Activated CD4-positive, alpha-beta memory T cell treated with anti-CD3 and anti-CD28 coated beads for 36 hours (primary cell): ENCODE data around the gene PLA2G4E. TPM values are rescaled to one million over a fixed set of nuclear protein-coding genes. Genes with fewer than 3 reads are reported as not detected.

Experiments
- CTCF ChIA-PET: fragments of 350-600 bp; sonication (Branson Sonifier 250); formaldehyde crosslinking; loops from one replicate; lab custom pipeline; 2021; ENCODE audit warnings: antibody characterized with exemption, inconsistent platforms; lab: Charles Lee
- POLR2A ChIA-PET: fragments of 350-600 bp; sonication (Branson Sonifier 250); formaldehyde crosslinking; loops from one replicate; lab custom pipeline; 2021; ENCODE audit warnings: antibody characterized with exemption; lab: Charles Lee
- DNase-seq: peaks from one replicate; pipeline ENCODE4 v3.0.0-alpha.2; 2020
- H3K27ac Mint-ChIP-seq: one replicate; pipeline ENCODE4 v1.8.0; 2021; ENCODE audit warnings: mixed read lengths
- H3K27me3 Mint-ChIP-seq: one replicate; pipeline ENCODE4 v1.8.0; 2021; ENCODE audit warnings: mixed read lengths
- H3K36me3 Mint-ChIP-seq: one replicate; pipeline ENCODE4 v1.8.0; 2021; ENCODE audit warnings: mixed read lengths
- H3K4me1 Mint-ChIP-seq: one replicate; pipeline ENCODE4 v1.8.0; 2021; ENCODE audit warnings: low read depth, mixed read lengths
- H3K4me3 Mint-ChIP-seq: one replicate; pipeline ENCODE4 v1.8.0; 2021; ENCODE audit warnings: mild to moderate bottlenecking, mixed read lengths
- H3K9me3 Mint-ChIP-seq: one replicate; pipeline ENCODE4 v1.8.0; 2021; ENCODE audit warnings: mixed read lengths
- intact Hi-C: fragments of 100-400 bp; cut with micrococcal nuclease; formaldehyde crosslinking; loops from one replicate; pipeline ENCODE4 v1.15.1; 2023
- total RNA-seq, 2 experiments: library from RNA; stranded (reverse); gene quantifications; one replicate each; pipeline ENCODE4 v1.2.3, GENCODE V29; 2021

The PLA2G4E gene
- total RNA-seq, 2 experiments from 2014 or later = not detected

GRCh38 chr15:42062284-42062806, 41.5 kb upstream of the PLA2G4E start:
- H3K4me1 Mint-ChIP-seq = peaks cover 6% of the 10 kb centered on the region
- no peak overlapping the region for H3K27ac Mint-ChIP-seq
- intact Hi-C loops = no loop called here
- ChIA-PET POLR2A (no interaction called here), CTCF (interaction anchor here (0.6 to 7.8 kb wide), 7 partner anchors 10 to 91 kb away, joined by 3 to 126 read pairs (median 4); no protein-coding TSS in a partner anchor)
- peaks cover 5% of the 10 kb centered on the region for H3K36me3 Mint-ChIP-seq
- H3K9me3 Mint-ChIP-seq = peaks cover 6% of the 10 kb centered on the region
- H3K27me3 Mint-ChIP-seq = peaks cover 19% of the 10 kb centered on the region
- DNase-seq = no peak
- no peak overlapping the region for H3K4me3 Mint-ChIP-seq

GRCh38 chr15:42060797-42061196, 40.0 kb upstream of the PLA2G4E start:
- Mint-ChIP-seq H3K36me3 (no peaks in the 10 kb centered on the region), H3K27me3 (peaks cover 23% of the 10 kb centered on the region), H3K27ac (no peak overlapping the region), H3K9me3 (no peaks in the 10 kb centered on the region), H3K4me1 (peaks cover 13% of the 10 kb centered on the region), H3K4me3 (no peak overlapping the region)
- intact Hi-C loops = no loop called here
- no peak for DNase-seq
- POLR2A ChIA-PET = no interaction called here
- CTCF ChIA-PET = interaction anchor here (0.6 to 7.8 kb wide), 8 partner anchors 9 to 210 kb away, joined by 3 to 126 read pairs (median 6); no protein-coding TSS in a partner anchor

GRCh38 chr15:42060477-42060763, 39.6 kb upstream of the PLA2G4E start:
- ChIA-PET CTCF (interaction anchor here (0.6 to 7.8 kb wide), 7 partner anchors 9 to 210 kb away, joined by 3 to 126 read pairs (median 9); no protein-coding TSS in a partner anchor), POLR2A (no interaction called here)
- Mint-ChIP-seq H3K27me3 (peaks cover 23% of the 10 kb centered on the region), H3K9me3 (no peaks in the 10 kb centered on the region), H3K4me3 (no peak overlapping the region), H3K27ac (no peak overlapping the region), H3K36me3 (no peaks in the 10 kb centered on the region), H3K4me1 (peaks cover 13% of the 10 kb centered on the region)
- intact Hi-C loops = no loop called here
- DNase-seq = no peak

GRCh38 chr15:42059661-42060476, 39.0 kb upstream of the PLA2G4E start:
- no peak overlapping the region for H3K27ac Mint-ChIP-seq
- H3K9me3 Mint-ChIP-seq = no peaks in the 10 kb centered on the region
- peak; percentile 80 for DNase-seq
- H3K36me3 Mint-ChIP-seq = no peaks in the 10 kb centered on the region
- POLR2A ChIA-PET = no interaction called here
- intact Hi-C loops = loop anchor here (1.0 kb wide), 2 partner anchors 71 to 286 kb away; partner anchors contain the start of gene MAPKBP1
- no peak overlapping the region for H3K4me3 Mint-ChIP-seq
- CTCF ChIA-PET = interaction anchor here (0.6 to 7.8 kb wide), 10 partner anchors 8 to 89 kb away, joined by 3 to 126 read pairs (median 6); no protein-coding TSS in a partner anchor
- peaks cover 13% of the 10 kb centered on the region for H3K4me1 Mint-ChIP-seq
- H3K27me3 Mint-ChIP-seq = peaks cover 23% of the 10 kb centered on the region

- ChIA-PET CTCF (interaction anchor here (1.0 to 7.8 kb wide), 6 partner anchors 8 to 71 kb away, joined by 3 to 126 read pairs (median 6); no protein-coding TSS in a partner anchor), POLR2A (no interaction called here)
- H3K36me3 Mint-ChIP-seq = no peaks in the 10 kb centered on the region
- no peak overlapping the region for H3K4me3 Mint-ChIP-seq
- H3K4me1 Mint-ChIP-seq = peaks cover 13% of the 10 kb centered on the region
- no peak overlapping the region for H3K27ac Mint-ChIP-seq
- intact Hi-C loops = loop anchor here (1.0 kb wide), 2 partner anchors 69 to 284 kb away; partner anchors contain the start of gene MAPKBP1
- no peaks in the 10 kb centered on the region for H3K9me3 Mint-ChIP-seq
- DNase-seq = no peak
- H3K27me3 Mint-ChIP-seq = peaks cover 19% of the 10 kb centered on the region
Measured at GRCh38 chr15:42058791-42059190, 37.9 kb upstream of the PLA2G4E start.

- ChIA-PET CTCF (interaction anchor here (0.6 to 8.1 kb wide), 25 partner anchors 7 to 284 kb away, joined by 3 to 126 read pairs (median 5); partner anchors contain the start of gene MAPKBP1), POLR2A (no interaction called here)
- no peaks in the 10 kb centered on the region for H3K36me3 Mint-ChIP-seq
- no peak overlapping the region for H3K27ac Mint-ChIP-seq
- peaks cover 22% of the 10 kb centered on the region for H3K27me3 Mint-ChIP-seq
- no peaks in the 10 kb centered on the region for H3K9me3 Mint-ChIP-seq
- peaks cover 13% of the 10 kb centered on the region for H3K4me1 Mint-ChIP-seq
- H3K4me3 Mint-ChIP-seq = no peak overlapping the region
- intact Hi-C loops = loop anchor here (1.0 kb wide), 1 partner anchor 118 kb away; no protein-coding TSS in a partner anchor
- DNase-seq = no peak
Measured at GRCh38 chr15:42057799-42058646, 37.2 kb upstream of the PLA2G4E start.

- Mint-ChIP-seq H3K4me1 (peaks cover 13% of the 10 kb centered on the region), H3K36me3 (no peaks in the 10 kb centered on the region), H3K27ac (no peak overlapping the region), H3K9me3 (no peaks in the 10 kb centered on the region), H3K27me3 (peaks cover 24% of the 10 kb centered on the region), H3K4me3 (peak overlapping the region; percentile 48)
- peak; percentile 81 for DNase-seq
- ChIA-PET POLR2A (interaction anchor here (0.8 kb wide), 1 partner anchor 86 kb away, joined by 4 read pairs; no protein-coding TSS in a partner anchor), CTCF (interaction anchor here (0.5 to 8.1 kb wide), 24 partner anchors 21 to 1361 kb away, joined by 3 to 100 read pairs (median 4); partner anchors contain the start of gene MAPKBP1)
- intact Hi-C loops = loop anchor here (1.0 kb wide), 1 partner anchor 117 kb away; no protein-coding TSS in a partner anchor
Measured at GRCh38 chr15:42056934-42057798, 36.3 kb upstream of the PLA2G4E start.

GRCh38 chr15:42053914-42054313, 33.1 kb upstream of the PLA2G4E start:
- DNase-seq = no peak
- Mint-ChIP-seq H3K4me3 (no peak overlapping the region), H3K27me3 (peaks cover 28% of the 10 kb centered on the region), H3K9me3 (no peaks in the 10 kb centered on the region), H3K36me3 (no peaks in the 10 kb centered on the region), H3K4me1 (peaks cover 11% of the 10 kb centered on the region), H3K27ac (no peak overlapping the region)
- intact Hi-C loops = no loop called here
- POLR2A ChIA-PET = no interaction called here
- CTCF ChIA-PET = interaction anchor here (0.6 to 8.1 kb wide), 7 partner anchors 11 to 1779 kb away, joined by 3 to 100 read pairs (median 4); no protein-coding TSS in a partner anchor

GRCh38 chr15:42053010-42053409, 32.2 kb upstream of the PLA2G4E start:
- intact Hi-C loops = no loop called here

GRCh38 chr15:42050484-42051255, 29.8 kb upstream of the PLA2G4E start:
- peaks cover 8% of the 10 kb centered on the region for H3K27me3 Mint-ChIP-seq
- CTCF ChIA-PET = interaction anchor here (1.4 to 8.1 kb wide), 3 partner anchors 8 to 62 kb away, joined by 5 to 100 read pairs (median 9); no protein-coding TSS in a partner anchor

More at GRCh38 chr15:42053010-42053409, 32.2 kb upstream of the PLA2G4E start:
- H3K27ac Mint-ChIP-seq = no peak overlapping the region
- ChIA-PET POLR2A (no interaction called here), CTCF (interaction anchor here (0.6 to 8.1 kb wide), 7 partner anchors 8 to 495 kb away, joined by 3 to 100 read pairs (median 4); no protein-coding TSS in a partner anchor)
- peaks cover 26% of the 10 kb centered on the region for H3K27me3 Mint-ChIP-seq
- no peaks in the 10 kb centered on the region for H3K36me3 Mint-ChIP-seq
- peaks cover 11% of the 10 kb centered on the region for H3K4me1 Mint-ChIP-seq
- H3K4me3 Mint-ChIP-seq = no peak overlapping the region
- H3K9me3 Mint-ChIP-seq = no peaks in the 10 kb centered on the region
- DNase-seq = no peak

More at GRCh38 chr15:42050484-42051255, 29.8 kb upstream of the PLA2G4E start:
- Mint-ChIP-seq H3K9me3 (no peaks in the 10 kb centered on the region), H3K4me1 (no peaks in the 10 kb centered on the region), H3K4me3 (no peak overlapping the region), H3K36me3 (no peaks in the 10 kb centered on the region), H3K27ac (no peak overlapping the region)
- DNase-seq = no peak
- POLR2A ChIA-PET = no interaction called here
- intact Hi-C loops = no loop called here
